SH-SY5Y (cell line): ENCODE measurements around the gene GORAB.

ENCODE experiments used
- GATA2 ChIP-seq: IDR thresholded peaks from 2 replicates; pipeline ENCODE4 v1.6.1; 2011; ENCODE audit warnings: mild to moderate bottlenecking, low read depth, low read length
- GATA3 ChIP-seq: IDR thresholded peaks from 2 replicates; pipeline ENCODE4 v1.6.1; 2011; ENCODE audit warnings: low read depth, mild to moderate bottlenecking, low read length, moderate library complexity

GRCh38 chr1:170530972-170531757 is 801 bp upstream of the GORAB start:
- TF ChIP-seq GATA2 (no peak), GATA3 (no peak)
